ENCODE measurements around the gene NBEA. TPM values are rescaled to one million over a fixed set of nuclear protein-coding genes. Genes with fewer than 3 reads are reported as not detected.

The NBEA gene
- total RNA-seq, 3 donors from 2014 or later (not counting 1 experiment from before 2014, with no cell fraction given) = 0.27 to 0.66 (median 0.33) TPM

GRCh38 chr13:35279500-35279899, 337.4 kb downstream of the NBEA start:
- Mint-ChIP-seq H3K4me1 (no peaks in the 10 kb centered on the region), H3K36me3 (no peaks in the 10 kb centered on the region), H3K4me3 (no peak overlapping the region), H3K9me3 (no peaks in the 10 kb centered on the region), H3K27me3 (ENCODE audit: low read depth in 2 of 2) (peaks cover 0 to under 1% of the 10 kb centered on the region in 2 donors), H3K27ac (no peak overlapping the region)
- intact Hi-C loops (cut with micrococcal nuclease) = no loop called here
- DNase-seq (no peak), ATAC-seq (no peak)
- Histone ChIP-seq H3K27me3 (ENCODE audit: control insufficient read depth, insufficient read depth, low read length) (no peaks in the 10 kb centered on the region), H3K4me1 (ENCODE audit: control insufficient read depth, insufficient read depth, low read length) (no peaks in the 10 kb centered on the region), H3K36me3 (ENCODE audit: control insufficient read depth, insufficient read depth, low read length) (no peaks in the 10 kb centered on the region), H3K4me3 (ENCODE audit: low read length) (no peak overlapping the region), H3K9me3 (ENCODE audit: control insufficient read depth, insufficient read depth, low read length) (no peaks in the 10 kb centered on the region), H3K27ac (ENCODE audit: low read length) (no peak overlapping the region)
- TF ChIP-seq, protein P1, sequence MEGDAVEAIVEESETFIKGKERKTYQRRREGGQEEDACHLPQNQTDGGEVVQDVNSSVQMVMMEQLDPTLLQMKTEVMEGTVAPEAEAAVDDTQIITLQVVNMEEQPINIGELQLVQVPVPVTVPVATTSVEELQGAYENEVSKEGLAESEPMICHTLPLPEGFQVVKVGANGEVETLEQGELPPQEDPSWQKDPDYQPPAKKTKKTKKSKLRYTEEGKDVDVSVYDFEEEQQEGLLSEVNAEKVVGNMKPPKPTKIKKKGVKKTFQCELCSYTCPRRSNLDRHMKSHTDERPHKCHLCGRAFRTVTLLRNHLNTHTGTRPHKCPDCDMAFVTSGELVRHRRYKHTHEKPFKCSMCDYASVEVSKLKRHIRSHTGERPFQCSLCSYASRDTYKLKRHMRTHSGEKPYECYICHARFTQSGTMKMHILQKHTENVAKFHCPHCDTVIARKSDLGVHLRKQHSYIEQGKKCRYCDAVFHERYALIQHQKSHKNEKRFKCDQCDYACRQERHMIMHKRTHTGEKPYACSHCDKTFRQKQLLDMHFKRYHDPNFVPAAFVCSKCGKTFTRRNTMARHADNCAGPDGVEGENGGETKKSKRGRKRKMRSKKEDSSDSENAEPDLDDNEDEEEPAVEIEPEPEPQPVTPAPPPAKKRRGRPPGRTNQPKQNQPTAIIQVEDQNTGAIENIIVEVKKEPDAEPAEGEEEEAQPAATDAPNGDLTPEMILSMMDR (IDR thresholded peaks at IDR 0.05) = no peak
- WGBS (ENCODE audit: insufficient coverage) = 82% methylated on average over 1 of the region's 1 CpG

DNA sequence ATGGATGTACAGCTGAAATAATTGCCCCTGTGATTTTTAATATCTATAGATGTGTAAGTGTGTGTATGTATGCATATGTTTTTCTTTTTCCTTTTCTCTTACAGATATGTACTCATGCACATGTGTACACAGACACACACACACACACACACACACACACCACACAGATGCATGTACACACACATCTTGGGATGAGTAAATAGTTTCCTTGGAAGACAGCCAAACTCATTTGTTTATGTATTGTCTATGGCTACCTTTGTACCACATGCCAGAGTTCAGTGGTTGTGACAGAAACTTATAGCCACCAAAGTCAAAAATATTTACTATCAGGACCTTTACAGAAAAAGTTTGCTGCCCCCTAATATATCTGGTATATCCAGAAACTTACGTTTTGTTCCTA, 341.8 kb downstream of the NBEA start:
- WGBS (ENCODE audit: insufficient coverage) = no CpG with 5 or more reads among the region's 1 CpG

DNA sequence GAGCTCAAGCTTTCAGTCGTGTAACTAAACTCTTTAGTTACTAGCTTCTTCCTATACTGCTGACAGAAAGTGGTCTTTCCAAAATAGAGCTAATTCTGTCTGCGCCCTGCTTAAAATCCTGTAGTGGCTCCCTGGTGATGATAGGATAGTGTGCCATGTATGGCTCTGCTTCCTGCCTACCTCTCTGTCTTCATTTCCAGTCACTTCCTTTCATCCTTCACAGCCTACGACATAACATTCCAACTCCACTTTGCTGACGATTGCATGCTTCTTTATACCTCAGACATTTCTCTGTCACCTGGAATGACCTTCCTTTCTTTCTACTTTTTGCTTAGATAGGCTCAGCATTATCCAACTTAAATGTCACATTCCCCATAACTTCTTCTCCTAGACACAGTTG, 343.6 kb downstream of the NBEA start:
- DNase-seq (no peak), ATAC-seq (no peak)
- no peak overlapping the region for H3K4me3 ChIP-seq (ENCODE audit: low read length)
- no peaks in the 10 kb centered on the region for H3K4me1 Mint-ChIP-seq
- H3K27me3 ChIP-seq (ENCODE audit: control insufficient read depth, insufficient read depth, low read length) = no peaks in the 10 kb centered on the region
- intact Hi-C loops (cut with micrococcal nuclease) = no loop called here
- no peak overlapping the region for H3K4me3 Mint-ChIP-seq
- H3K27me3 Mint-ChIP-seq (ENCODE audit: low read depth in 2 of 2) = peaks cover 0 to 7% of the 10 kb centered on the region in 2 donors
- H3K4me1 ChIP-seq (ENCODE audit: control insufficient read depth, insufficient read depth, low read length) = no peaks in the 10 kb centered on the region
- no peaks in the 10 kb centered on the region for H3K36me3 ChIP-seq (ENCODE audit: control insufficient read depth, insufficient read depth, low read length)
- TF ChIP-seq, protein P1 (IDR thresholded peaks at IDR 0.05) = no peak
- H3K27ac ChIP-seq (ENCODE audit: low read length) = no peak overlapping the region
- WGBS (ENCODE audit: insufficient coverage) = 88% methylated on average over 4 of the region's 4 CpGs
- H3K36me3 Mint-ChIP-seq = no peaks in the 10 kb centered on the region
- no peaks in the 10 kb centered on the region for H3K9me3 ChIP-seq (ENCODE audit: control insufficient read depth, insufficient read depth, low read length)
- H3K27ac Mint-ChIP-seq = no peak overlapping the region
- peaks cover 0 to 2% of the 10 kb centered on the region in 2 donors for H3K9me3 Mint-ChIP-seq

More for the DNA sequence above, 341.8 kb downstream of the NBEA start:
- no peaks in the 10 kb centered on the region for H3K36me3 ChIP-seq (ENCODE audit: control insufficient read depth, insufficient read depth, low read length)
- no peak for ATAC-seq
- H3K27ac ChIP-seq (ENCODE audit: low read length) = no peak overlapping the region
- Mint-ChIP-seq H3K27ac (no peak overlapping the region), H3K36me3 (no peaks in the 10 kb centered on the region), H3K4me3 (no peak overlapping the region), H3K4me1 (no peaks in the 10 kb centered on the region), H3K27me3 (ENCODE audit: low read depth in 2 of 2) (peaks cover 0 to 7% of the 10 kb centered on the region in 2 donors), H3K9me3 (no peaks in the 10 kb centered on the region)
- intact Hi-C loops (cut with micrococcal nuclease) = no loop called here
- H3K27me3 ChIP-seq (ENCODE audit: control insufficient read depth, insufficient read depth, low read length) = no peaks in the 10 kb centered on the region
- TF ChIP-seq, protein P1 (IDR thresholded peaks at IDR 0.05) = no peak
- H3K9me3 ChIP-seq (ENCODE audit: control insufficient read depth, insufficient read depth, low read length) = no peaks in the 10 kb centered on the region
- no peaks in the 10 kb centered on the region for H3K4me1 ChIP-seq (ENCODE audit: control insufficient read depth, insufficient read depth, low read length)
- no peak for DNase-seq
- no peak overlapping the region for H3K4me3 ChIP-seq (ENCODE audit: low read length)

- H3K27me3 Mint-ChIP-seq (ENCODE audit: low read depth in 2 of 2) = peaks cover 0 to 2% of the 10 kb centered on the region in 2 donors
- DNase-seq (no peak), ATAC-seq (no peak)
- no peak overlapping the region for H3K4me3 ChIP-seq (ENCODE audit: low read length)
- H3K4me1 ChIP-seq (ENCODE audit: control insufficient read depth, insufficient read depth, low read length) = no peaks in the 10 kb centered on the region
- no peaks in the 10 kb centered on the region for H3K27me3 ChIP-seq (ENCODE audit: control insufficient read depth, insufficient read depth, low read length)
- H3K36me3 ChIP-seq (ENCODE audit: control insufficient read depth, insufficient read depth, low read length) = no peaks in the 10 kb centered on the region
- H3K27ac ChIP-seq (ENCODE audit: low read length) = no peak overlapping the region
- H3K27ac Mint-ChIP-seq = no peak overlapping the region
- TF ChIP-seq, protein P1 (IDR thresholded peaks at IDR 0.05) = no peak
- H3K9me3 Mint-ChIP-seq = peaks cover 0 to 2% of the 10 kb centered on the region in 2 donors
- intact Hi-C loops (cut with micrococcal nuclease) = no loop called here
- 87% methylated on average over 1 of the region's 1 CpG for WGBS (ENCODE audit: insufficient coverage)
- H3K36me3 Mint-ChIP-seq = no peaks in the 10 kb centered on the region
- no peaks in the 10 kb centered on the region for H3K9me3 ChIP-seq (ENCODE audit: control insufficient read depth, insufficient read depth, low read length)
- H3K4me1 Mint-ChIP-seq = peaks cover 6 to 9% of the 10 kb centered on the region in 2 donors
- H3K4me3 Mint-ChIP-seq = no peak overlapping the region
These were observed 350.3 kb downstream of the NBEA start for GRCh38 chr13:35292329-35292728.

Data from natural killer cell (primary cell).